ENCODE measurements around the gene HDAC4. TPM values are rescaled to one million over a fixed set of nuclear protein-coding genes. Genes with fewer than 3 reads are reported as not detected.

HDAC4 gene
- total RNA-seq, 1 experiment from 2014 or later, result 40.1 TPM

DNA sequence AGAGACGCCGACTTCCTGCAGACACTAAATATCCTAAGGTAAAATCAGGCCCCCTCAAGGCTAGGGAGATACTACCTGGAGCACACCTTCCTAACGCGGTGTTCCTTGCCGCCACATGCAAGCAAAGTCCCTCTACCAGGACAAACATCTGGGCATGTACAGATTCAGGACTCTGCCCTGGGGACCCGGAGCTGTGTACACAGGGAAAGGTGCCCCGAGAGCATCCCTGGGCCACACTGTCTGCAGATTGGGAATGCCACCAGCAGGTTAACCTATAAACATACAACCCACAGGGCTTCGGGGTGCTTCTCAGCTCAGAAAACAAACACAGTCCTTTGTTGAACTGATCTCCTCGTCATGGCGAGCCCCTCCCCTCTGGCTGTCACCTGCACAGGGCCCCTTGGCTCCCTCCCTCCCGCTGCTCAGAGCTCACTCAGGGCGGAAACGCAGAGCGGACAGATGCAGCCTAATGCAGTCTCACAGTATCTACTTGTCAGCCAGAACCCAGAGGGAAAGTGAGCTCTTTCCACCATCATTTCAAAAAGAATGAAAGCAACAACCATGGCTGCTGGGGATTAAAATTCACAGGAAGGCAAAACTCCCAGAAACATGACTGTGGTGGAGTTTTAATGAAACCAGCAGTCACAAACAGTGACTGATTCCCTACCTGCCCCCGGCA lies 218.8 kb downstream of the HDAC4 start:
- Histone ChIP-seq H3K36me3 (ENCODE audit: control insufficient read depth, insufficient read depth, low read length) (no peaks in the 10 kb centered on the region), H3K27ac (ENCODE audit: low read length) (no peak overlapping the region), H3K4me3 (ENCODE audit: low read depth in 2 of 2, low read length in 2 of 2) (no peak overlapping the region), H3K27me3 (ENCODE audit: control insufficient read depth, insufficient read depth, low read length) (no peaks in the 10 kb centered on the region), H3K9me3 (ENCODE audit: control insufficient read depth, insufficient read depth, low read depth, low read length) (no peaks in the 10 kb centered on the region), H3K4me1 (ENCODE audit: control insufficient read depth, insufficient read depth, low read length) (no peaks in the 10 kb centered on the region)
- TF ChIP-seq POLR2AphosphoS5 (IDR thresholded peaks at IDR 0.05; ENCODE audit: low read depth, low read length), result no peak
- TF ChIP-seq, protein P1, sequence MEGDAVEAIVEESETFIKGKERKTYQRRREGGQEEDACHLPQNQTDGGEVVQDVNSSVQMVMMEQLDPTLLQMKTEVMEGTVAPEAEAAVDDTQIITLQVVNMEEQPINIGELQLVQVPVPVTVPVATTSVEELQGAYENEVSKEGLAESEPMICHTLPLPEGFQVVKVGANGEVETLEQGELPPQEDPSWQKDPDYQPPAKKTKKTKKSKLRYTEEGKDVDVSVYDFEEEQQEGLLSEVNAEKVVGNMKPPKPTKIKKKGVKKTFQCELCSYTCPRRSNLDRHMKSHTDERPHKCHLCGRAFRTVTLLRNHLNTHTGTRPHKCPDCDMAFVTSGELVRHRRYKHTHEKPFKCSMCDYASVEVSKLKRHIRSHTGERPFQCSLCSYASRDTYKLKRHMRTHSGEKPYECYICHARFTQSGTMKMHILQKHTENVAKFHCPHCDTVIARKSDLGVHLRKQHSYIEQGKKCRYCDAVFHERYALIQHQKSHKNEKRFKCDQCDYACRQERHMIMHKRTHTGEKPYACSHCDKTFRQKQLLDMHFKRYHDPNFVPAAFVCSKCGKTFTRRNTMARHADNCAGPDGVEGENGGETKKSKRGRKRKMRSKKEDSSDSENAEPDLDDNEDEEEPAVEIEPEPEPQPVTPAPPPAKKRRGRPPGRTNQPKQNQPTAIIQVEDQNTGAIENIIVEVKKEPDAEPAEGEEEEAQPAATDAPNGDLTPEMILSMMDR (IDR thresholded peaks at IDR 0.05), result no peak
- TF ChIP-seq TCF7L2 (IDR thresholded peaks at IDR 0.05; ENCODE audit: low read depth, low read length), result no peak
- no peak for TF ChIP-seq SIN3A (IDR thresholded peaks at IDR 0.05; ENCODE audit: borderline replicate concordance, insufficient read depth, low read depth, low read length)
- TF ChIP-seq, protein P2, sequence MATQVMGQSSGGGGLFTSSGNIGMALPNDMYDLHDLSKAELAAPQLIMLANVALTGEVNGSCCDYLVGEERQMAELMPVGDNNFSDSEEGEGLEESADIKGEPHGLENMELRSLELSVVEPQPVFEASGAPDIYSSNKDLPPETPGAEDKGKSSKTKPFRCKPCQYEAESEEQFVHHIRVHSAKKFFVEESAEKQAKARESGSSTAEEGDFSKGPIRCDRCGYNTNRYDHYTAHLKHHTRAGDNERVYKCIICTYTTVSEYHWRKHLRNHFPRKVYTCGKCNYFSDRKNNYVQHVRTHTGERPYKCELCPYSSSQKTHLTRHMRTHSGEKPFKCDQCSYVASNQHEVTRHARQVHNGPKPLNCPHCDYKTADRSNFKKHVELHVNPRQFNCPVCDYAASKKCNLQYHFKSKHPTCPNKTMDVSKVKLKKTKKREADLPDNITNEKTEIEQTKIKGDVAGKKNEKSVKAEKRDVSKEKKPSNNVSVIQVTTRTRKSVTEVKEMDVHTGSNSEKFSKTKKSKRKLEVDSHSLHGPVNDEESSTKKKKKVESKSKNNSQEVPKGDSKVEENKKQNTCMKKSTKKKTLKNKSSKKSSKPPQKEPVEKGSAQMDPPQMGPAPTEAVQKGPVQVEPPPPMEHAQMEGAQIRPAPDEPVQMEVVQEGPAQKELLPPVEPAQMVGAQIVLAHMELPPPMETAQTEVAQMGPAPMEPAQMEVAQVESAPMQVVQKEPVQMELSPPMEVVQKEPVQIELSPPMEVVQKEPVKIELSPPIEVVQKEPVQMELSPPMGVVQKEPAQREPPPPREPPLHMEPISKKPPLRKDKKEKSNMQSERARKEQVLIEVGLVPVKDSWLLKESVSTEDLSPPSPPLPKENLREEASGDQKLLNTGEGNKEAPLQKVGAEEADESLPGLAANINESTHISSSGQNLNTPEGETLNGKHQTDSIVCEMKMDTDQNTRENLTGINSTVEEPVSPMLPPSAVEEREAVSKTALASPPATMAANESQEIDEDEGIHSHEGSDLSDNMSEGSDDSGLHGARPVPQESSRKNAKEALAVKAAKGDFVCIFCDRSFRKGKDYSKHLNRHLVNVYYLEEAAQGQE (IDR thresholded peaks at IDR 0.05; ENCODE audit: insufficient read depth in 1 of 2, low read depth in 2 of 2, low read length in 1 of 2), result no peak
- DNase-seq (ENCODE audit: low read depth, low spot score), result no peak
- BruUV-seq (replicated peaks), result no TSS peak
- no peak for ATAC-seq
- POLR2A ChIA-PET, result no interaction called here
- intact Hi-C loops (cut with micrococcal nuclease; ENCODE audit: unreplicated experiment) (no loop called here), in situ Hi-C loops (cut with HindIII; ENCODE audit: low pct_unique_long_range_greater_than_20kb, low sequenced_read_pairs) (no loop called here)
- CTCF ChIA-PET, result no interaction called here

DNA sequence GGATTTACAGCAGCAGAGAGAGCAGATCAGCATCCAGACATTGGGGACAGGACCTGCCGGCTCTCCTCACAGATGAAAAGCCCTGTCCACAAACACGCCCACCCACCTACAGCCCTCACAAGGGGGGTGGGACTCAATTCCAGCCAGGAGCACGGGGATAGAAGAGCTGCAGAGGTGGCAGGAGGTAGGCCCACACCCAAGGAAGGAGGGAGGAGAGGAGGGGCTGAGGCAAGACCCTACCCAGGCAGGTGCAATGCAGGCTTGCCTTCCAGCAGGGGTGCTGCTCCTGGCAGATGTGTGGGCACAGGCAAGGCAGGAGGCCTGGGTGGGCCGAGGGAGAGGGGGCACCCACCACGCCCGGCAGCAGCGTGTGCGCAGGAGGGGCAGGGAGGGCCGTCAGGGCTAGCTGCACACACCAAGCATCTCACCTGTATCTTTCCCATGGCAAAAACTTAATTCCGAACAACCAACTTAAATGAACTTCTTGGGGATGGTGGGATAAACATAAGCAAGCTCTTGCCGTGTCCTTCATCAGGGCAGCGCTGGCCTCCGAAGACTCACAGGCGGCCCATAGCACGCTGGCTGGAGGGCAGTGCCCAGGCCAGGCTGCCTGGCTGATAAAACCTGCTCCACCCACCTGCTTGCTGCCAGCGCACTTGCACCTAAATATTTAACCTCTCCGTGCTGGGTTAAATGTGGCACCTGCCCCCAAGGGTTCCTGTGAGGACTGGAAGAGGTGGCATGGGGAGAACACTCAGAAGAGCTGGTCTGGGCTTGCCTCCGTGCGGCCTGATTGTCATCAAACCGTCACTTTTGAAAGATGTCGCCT lies 219.5 kb downstream of the HDAC4 start:
- no peaks in the 10 kb centered on the region for H3K27me3 ChIP-seq (ENCODE audit: control insufficient read depth, insufficient read depth, low read length)
- intact Hi-C loops (cut with micrococcal nuclease; ENCODE audit: unreplicated experiment) (no loop called here), in situ Hi-C loops (cut with HindIII; ENCODE audit: low pct_unique_long_range_greater_than_20kb, low sequenced_read_pairs) (no loop called here)
- TF ChIP-seq, protein P1 (IDR thresholded peaks at IDR 0.05), result no peak
- TF ChIP-seq POLR2AphosphoS5 (IDR thresholded peaks at IDR 0.05; ENCODE audit: low read depth, low read length), result no peak
- no peak for TF ChIP-seq TCF7L2 (IDR thresholded peaks at IDR 0.05; ENCODE audit: low read depth, low read length)
- TF ChIP-seq, protein P2 (IDR thresholded peaks at IDR 0.05; ENCODE audit: insufficient read depth in 1 of 2, low read depth in 2 of 2, low read length in 1 of 2), result no peak
- TF ChIP-seq SIN3A (IDR thresholded peaks at IDR 0.05; ENCODE audit: borderline replicate concordance, insufficient read depth, low read depth, low read length), result no peak
- H3K4me1 ChIP-seq (ENCODE audit: control insufficient read depth, insufficient read depth, low read length), result no peaks in the 10 kb centered on the region
- no peak overlapping the region for H3K4me3 ChIP-seq (ENCODE audit: low read depth in 2 of 2, low read length in 2 of 2)
- no peaks in the 10 kb centered on the region for H3K36me3 ChIP-seq (ENCODE audit: control insufficient read depth, insufficient read depth, low read length)
- no peak for ATAC-seq
- ChIA-PET CTCF (no interaction called here), POLR2A (no interaction called here)
- no peak overlapping the region for H3K27ac ChIP-seq (ENCODE audit: low read length)
- no peaks in the 10 kb centered on the region for H3K9me3 ChIP-seq (ENCODE audit: control insufficient read depth, insufficient read depth, low read depth, low read length)
- BruUV-seq (replicated peaks), result no TSS peak
- DNase-seq (ENCODE audit: low read depth, low spot score), result no peak
